NB4 (cell line): Measurements from ENCODE around the gene IL12B.

Experiments used
- MYC ChIP-seq: IDR thresholded peaks from 2 replicates; pipeline ENCODE4 v1.6.1; 2011; ENCODE audit warnings: low read depth, low read length
- POLR2A ChIP-seq: IDR thresholded peaks from 2 replicates; pipeline ENCODE4 v1.6.1; 2011; ENCODE audit warnings: mild to moderate bottlenecking; ENCODE audit not compliant: insufficient read length; ENCODE audit errors: extremely low read depth
- TF ChIP-seq, protein P1 (sequence below): IDR thresholded peaks from one replicate; pipeline ENCODE4 v1.5.1; 2012; ENCODE audit warnings: low read depth, low read length
- TF ChIP-seq, protein P2 (sequence below): IDR thresholded peaks from 2 replicates; pipeline ENCODE4 v1.6.1; 2011; ENCODE audit warnings: low read depth, low read length

- TF ChIP-seq MYC = no peak
- TF ChIP-seq, protein P1, sequence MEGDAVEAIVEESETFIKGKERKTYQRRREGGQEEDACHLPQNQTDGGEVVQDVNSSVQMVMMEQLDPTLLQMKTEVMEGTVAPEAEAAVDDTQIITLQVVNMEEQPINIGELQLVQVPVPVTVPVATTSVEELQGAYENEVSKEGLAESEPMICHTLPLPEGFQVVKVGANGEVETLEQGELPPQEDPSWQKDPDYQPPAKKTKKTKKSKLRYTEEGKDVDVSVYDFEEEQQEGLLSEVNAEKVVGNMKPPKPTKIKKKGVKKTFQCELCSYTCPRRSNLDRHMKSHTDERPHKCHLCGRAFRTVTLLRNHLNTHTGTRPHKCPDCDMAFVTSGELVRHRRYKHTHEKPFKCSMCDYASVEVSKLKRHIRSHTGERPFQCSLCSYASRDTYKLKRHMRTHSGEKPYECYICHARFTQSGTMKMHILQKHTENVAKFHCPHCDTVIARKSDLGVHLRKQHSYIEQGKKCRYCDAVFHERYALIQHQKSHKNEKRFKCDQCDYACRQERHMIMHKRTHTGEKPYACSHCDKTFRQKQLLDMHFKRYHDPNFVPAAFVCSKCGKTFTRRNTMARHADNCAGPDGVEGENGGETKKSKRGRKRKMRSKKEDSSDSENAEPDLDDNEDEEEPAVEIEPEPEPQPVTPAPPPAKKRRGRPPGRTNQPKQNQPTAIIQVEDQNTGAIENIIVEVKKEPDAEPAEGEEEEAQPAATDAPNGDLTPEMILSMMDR = no peak
- no peak for TF ChIP-seq POLR2A
- TF ChIP-seq, protein P2, sequence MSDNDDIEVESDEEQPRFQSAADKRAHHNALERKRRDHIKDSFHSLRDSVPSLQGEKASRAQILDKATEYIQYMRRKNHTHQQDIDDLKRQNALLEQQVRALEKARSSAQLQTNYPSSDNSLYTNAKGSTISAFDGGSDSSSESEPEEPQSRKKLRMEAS = no peak
Measured at GRCh38 chr5:159330131-159330800, at the start of gene IL12B.
